ENCODE measurements around the gene COPG2. TPM values are rescaled to one million over a fixed set of nuclear protein-coding genes. Genes with fewer than 3 reads are reported as not detected.

The COPG2 gene
- total RNA-seq (2022; extraction: Qiagen RNA extraction): 12.2 to 16.5 TPM (median 12.8 TPM) in 5 replicates

GRCh38 chr7:130668258-130669084 is at the start of gene COPG2:
COPG2 (minus strand) TSS chr7:130668748; CDS start chr7:130668668, 80 bp downstream.

DNA sequence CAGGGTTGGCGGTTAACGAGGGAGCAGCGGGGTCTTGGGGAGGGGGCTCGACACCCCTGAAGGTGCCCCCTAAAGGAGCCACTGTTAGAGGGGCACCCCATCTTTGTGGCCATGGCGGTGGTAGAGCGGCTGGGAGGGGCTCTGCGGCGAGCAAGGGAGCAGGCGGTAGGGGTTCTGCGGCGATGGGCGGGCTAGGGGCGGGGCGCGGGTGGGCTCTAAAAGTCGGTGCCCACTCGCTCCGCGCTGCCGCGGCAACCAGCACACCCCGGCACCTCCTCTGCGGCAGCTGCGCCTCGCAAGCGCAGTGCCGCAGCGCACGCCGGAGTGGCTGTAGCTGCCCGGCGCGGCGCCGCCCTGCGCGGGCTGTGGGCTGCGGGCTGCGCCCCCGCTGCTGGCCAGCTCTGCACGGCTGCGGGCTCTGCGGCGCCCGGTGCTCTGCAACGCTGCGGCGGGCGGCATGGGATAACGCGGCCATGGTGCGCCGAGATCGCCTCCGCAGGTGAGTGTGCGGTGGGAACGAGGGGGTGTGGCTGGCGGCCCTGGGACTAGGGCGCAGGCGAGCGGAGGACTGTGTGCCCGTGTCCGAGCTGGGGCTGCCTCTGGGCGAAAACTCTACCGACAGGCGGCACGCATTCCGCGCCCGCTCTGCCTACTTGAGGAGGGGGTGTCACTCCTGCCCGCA is 176.6 kb downstream of the COPG2 start, which contains the start of gene MEST:
TSS of gene MEST (plus strand) at position 245 of the 682 bp plus-strand sequence. CDS start at position 474, 229 bp downstream.

Other genes starting within 250 kb of the COPG2 start
- gene CEP41, start 227.7 kb downstream of the COPG2 start, total RNA-seq (2022; extraction: Qiagen RNA extraction): 11.2 to 12.4 TPM (median 11.7 TPM) in 5 replicates
- 32.9 to 39.0 TPM (median 38.2 TPM) in 5 replicates for gene MEST, start 176.7 kb downstream of the COPG2 start, total RNA-seq (2022; extraction: Qiagen RNA extraction)
- not detected in 5 replicates for gene TSGA13, start 17.8 kb upstream of the COPG2 start, total RNA-seq (2022; extraction: Qiagen RNA extraction)
- 0.03 to 0.07 TPM (median 0.05 TPM) in 4 of 5 replicates, not detected in the other for gene KLF14, start 65.5 kb upstream of the COPG2 start, total RNA-seq (2022; extraction: Qiagen RNA extraction)

Data from A549 treated with AZD2906 at 1 μM for 4 hours (cell line).